WTC11 (cell line): ENCODE measurements around the gene RPL31. TPM values are rescaled to one million over a fixed set of nuclear protein-coding genes. Genes with fewer than 3 reads are reported as not detected.

Source experiments
- ATAC-seq: fragments of 200-7000 bp; cut with Tn5 transposase; 2 replicates; pipeline ENCODE4 v1.10.0; 2021; ENCODE audit warnings: mild to moderate bottlenecking, moderate library complexity
- CTCF ChIA-PET: fragments of 300-600 bp; sonication (Branson Sonifier 250); formaldehyde crosslinking; loops from one replicate; lab custom pipeline; 2021; ENCODE audit warnings: antibody characterized with exemption; lab: Charles Lee
- POLR2A ChIA-PET: fragments of 350-600 bp; sonication (Branson Sonifier 250); formaldehyde crosslinking; loops from one replicate; lab custom pipeline; 2021; ENCODE audit warnings: antibody characterized with exemption; lab: Charles Lee
- DNase-seq: peaks from one replicate; pipeline ENCODE4 v3.0.0; 2021; ENCODE audit warnings: low spot score
- H3K27ac Mint-ChIP-seq: 2 replicates; pipeline ENCODE4 v1.8.0; 2021; ENCODE audit warnings: mixed read lengths
- H3K27me3 Mint-ChIP-seq: 2 replicates; pipeline ENCODE4 v1.8.0; 2021; ENCODE audit warnings: low read depth, mild to moderate bottlenecking, moderate library complexity, mixed read lengths
- H3K36me3 Mint-ChIP-seq: 2 replicates; pipeline ENCODE4 v1.8.0; 2021; ENCODE audit warnings: mixed read lengths
- H3K4me1 Mint-ChIP-seq: 2 replicates; pipeline ENCODE4 v1.8.0; 2022; ENCODE audit warnings: mixed read lengths
- H3K4me3 Mint-ChIP-seq: 2 replicates; pipeline ENCODE4 v1.8.0; 2021; ENCODE audit warnings: mild to moderate bottlenecking, moderate library complexity, mixed read lengths
- H3K9me3 Mint-ChIP-seq: 2 replicates; pipeline ENCODE4 v1.8.0; 2021; ENCODE audit warnings: mixed read lengths
- ATF1 ChIP-seq: sonication (generic); formaldehyde crosslinking; IDR thresholded peaks from 2 replicates; pipeline ENCODE4 v1.8.1; 2023; ENCODE audit warnings: mild to moderate bottlenecking, moderate library complexity, missing genetic modification reagents
- FOXJ3 ChIP-seq: sonication (generic); formaldehyde crosslinking; IDR thresholded peaks from 2 replicates; pipeline ENCODE4 v1.9.0; 2021; ENCODE audit warnings: missing genetic modification reagents, mild to moderate bottlenecking, borderline replicate concordance
- FOXK1 ChIP-seq: sonication (generic); formaldehyde crosslinking; IDR thresholded peaks from 2 replicates; pipeline ENCODE4 v1.8.0; 2022; ENCODE audit warnings: mild to moderate bottlenecking, moderate library complexity, missing genetic modification reagents
- GRHL2 ChIP-seq: fragments of 250-450 bp; sonication (Bioruptor Pico); IDR thresholded peaks from 2 replicates; pipeline ENCODE4 v1.8.0; 2022; ENCODE audit warnings: mild to moderate bottlenecking, moderate library complexity; ENCODE audit not compliant: insufficient replicate concordance, severe bottlenecking
- JAZF1 ChIP-seq: fragments of 250-450 bp; sonication (Bioruptor Pico); IDR thresholded peaks from 2 replicates; pipeline ENCODE4 v1.9.0; 2021; ENCODE audit warnings: moderate library complexity, mild to moderate bottlenecking, inconsistent platforms
- JUN ChIP-seq: sonication (generic); formaldehyde crosslinking; IDR thresholded peaks from 2 replicates; pipeline ENCODE4 v1.8.0; 2023; ENCODE audit warnings: mild to moderate bottlenecking, missing genetic modification reagents
- NR1H2 ChIP-seq: sonication (generic); formaldehyde crosslinking; IDR thresholded peaks from 2 replicates; pipeline ENCODE4 v1.9.0; 2021; ENCODE audit warnings: mild to moderate bottlenecking, moderate library complexity, missing genetic modification reagents
- NR3C1 ChIP-seq: sonication (generic); formaldehyde crosslinking; conservative IDR thresholded peaks from 2 replicates; pipeline ENCODE4 v1.8.1; 2023; ENCODE audit warnings: low read depth, mild to moderate bottlenecking, missing genetic modification reagents
- OVOL2 ChIP-seq: fragments of 250-450 bp; sonication (Bioruptor Pico); IDR thresholded peaks from 2 replicates; pipeline ENCODE4 v1.9.0; 2021; ENCODE audit warnings: mild to moderate bottlenecking, borderline replicate concordance
- RORB ChIP-seq: fragments of 250-450 bp; sonication (Bioruptor Pico); IDR thresholded peaks from 2 replicates; pipeline ENCODE4 v1.9.0; 2021; ENCODE audit warnings: mild to moderate bottlenecking
- ZNF121 ChIP-seq: sonication (generic); formaldehyde crosslinking; IDR thresholded peaks from 2 replicates; pipeline ENCODE4 v1.8.0; 2023; ENCODE audit warnings: missing genetic modification reagents
- ZNF138 ChIP-seq: sonication (generic); formaldehyde crosslinking; conservative IDR thresholded peaks from 2 replicates; pipeline ENCODE4 v1.8.1; 2022; ENCODE audit warnings: mild to moderate bottlenecking, moderate library complexity, missing genetic modification reagents
- ZNF671 ChIP-seq: fragments of 250-450 bp; sonication (Bioruptor Pico); IDR thresholded peaks from 2 replicates; pipeline ENCODE4 v1.8.0; 2021; ENCODE audit warnings: mild to moderate bottlenecking
- total RNA-seq: library from RNA; stranded (reverse); gene quantifications from 3 replicates; pipeline ENCODE4 v1.2.3, GENCODE V29; 2021
- TF ChIP-seq, protein P1 (sequence below): sonication (generic); formaldehyde crosslinking; IDR thresholded peaks from 2 replicates; pipeline ENCODE4 v1.8.0; 2022; ENCODE audit warnings: missing genetic modification reagents
- TF ChIP-seq, protein P2 (sequence below): sonication (generic); formaldehyde crosslinking; IDR thresholded peaks from 2 replicates; pipeline ENCODE4 v1.8.0; 2023; ENCODE audit warnings: mild to moderate bottlenecking, missing genetic modification reagents
- TF ChIP-seq, protein P3 (sequence below): sonication (generic); formaldehyde crosslinking; IDR thresholded peaks from 2 replicates; pipeline ENCODE4 v1.8.1; 2022; ENCODE audit warnings: mild to moderate bottlenecking, moderate library complexity, missing genetic modification reagents
- TF ChIP-seq, protein P4 (sequence below): sonication (generic); formaldehyde crosslinking; IDR thresholded peaks from 2 replicates; pipeline ENCODE4 v1.8.1; 2023; ENCODE audit warnings: mild to moderate bottlenecking, moderate library complexity, missing genetic modification reagents
- TF ChIP-seq, protein P5 (sequence below): sonication (generic); formaldehyde crosslinking; IDR thresholded peaks from 2 replicates; pipeline ENCODE4 v1.8.1; 2022; ENCODE audit warnings: low read depth, missing genetic modification reagents, borderline replicate concordance
- TF ChIP-seq, protein P6 (sequence below): sonication (generic); formaldehyde crosslinking; conservative IDR thresholded peaks from 2 replicates; pipeline ENCODE4 v1.8.1; 2022; ENCODE audit warnings: mild to moderate bottlenecking, missing genetic modification reagents
- TF ChIP-seq, protein P7 (sequence below): sonication (generic); formaldehyde crosslinking; IDR thresholded peaks from 2 replicates; pipeline ENCODE4 v1.8.0; 2022; ENCODE audit warnings: mild to moderate bottlenecking, missing genetic modification reagents

Gene RPL31
- total RNA-seq, 1 experiment from 2014 or later: 1,590 TPM

DNA sequence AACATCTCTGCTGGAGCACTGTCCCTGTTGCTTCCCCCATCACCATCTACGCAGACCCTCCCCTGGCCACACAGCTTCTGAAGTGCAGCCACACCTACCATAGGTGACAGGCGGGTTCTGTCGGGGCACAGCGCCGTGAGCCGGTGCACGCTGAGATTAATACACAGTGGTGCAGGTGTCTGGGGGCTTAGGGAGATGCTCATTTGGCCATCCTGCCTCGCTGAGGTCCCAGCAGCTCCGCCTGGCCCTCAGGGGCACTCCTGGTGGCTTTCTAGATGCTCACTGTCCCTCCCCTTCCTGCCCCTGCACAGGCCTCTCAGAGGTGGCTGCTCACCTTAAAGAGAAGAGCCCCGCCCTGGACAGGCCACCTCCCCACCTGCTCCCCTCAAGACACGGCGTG, 18.9 kb upstream of the RPL31 start (continued):
- TF ChIP-seq, protein P1, sequence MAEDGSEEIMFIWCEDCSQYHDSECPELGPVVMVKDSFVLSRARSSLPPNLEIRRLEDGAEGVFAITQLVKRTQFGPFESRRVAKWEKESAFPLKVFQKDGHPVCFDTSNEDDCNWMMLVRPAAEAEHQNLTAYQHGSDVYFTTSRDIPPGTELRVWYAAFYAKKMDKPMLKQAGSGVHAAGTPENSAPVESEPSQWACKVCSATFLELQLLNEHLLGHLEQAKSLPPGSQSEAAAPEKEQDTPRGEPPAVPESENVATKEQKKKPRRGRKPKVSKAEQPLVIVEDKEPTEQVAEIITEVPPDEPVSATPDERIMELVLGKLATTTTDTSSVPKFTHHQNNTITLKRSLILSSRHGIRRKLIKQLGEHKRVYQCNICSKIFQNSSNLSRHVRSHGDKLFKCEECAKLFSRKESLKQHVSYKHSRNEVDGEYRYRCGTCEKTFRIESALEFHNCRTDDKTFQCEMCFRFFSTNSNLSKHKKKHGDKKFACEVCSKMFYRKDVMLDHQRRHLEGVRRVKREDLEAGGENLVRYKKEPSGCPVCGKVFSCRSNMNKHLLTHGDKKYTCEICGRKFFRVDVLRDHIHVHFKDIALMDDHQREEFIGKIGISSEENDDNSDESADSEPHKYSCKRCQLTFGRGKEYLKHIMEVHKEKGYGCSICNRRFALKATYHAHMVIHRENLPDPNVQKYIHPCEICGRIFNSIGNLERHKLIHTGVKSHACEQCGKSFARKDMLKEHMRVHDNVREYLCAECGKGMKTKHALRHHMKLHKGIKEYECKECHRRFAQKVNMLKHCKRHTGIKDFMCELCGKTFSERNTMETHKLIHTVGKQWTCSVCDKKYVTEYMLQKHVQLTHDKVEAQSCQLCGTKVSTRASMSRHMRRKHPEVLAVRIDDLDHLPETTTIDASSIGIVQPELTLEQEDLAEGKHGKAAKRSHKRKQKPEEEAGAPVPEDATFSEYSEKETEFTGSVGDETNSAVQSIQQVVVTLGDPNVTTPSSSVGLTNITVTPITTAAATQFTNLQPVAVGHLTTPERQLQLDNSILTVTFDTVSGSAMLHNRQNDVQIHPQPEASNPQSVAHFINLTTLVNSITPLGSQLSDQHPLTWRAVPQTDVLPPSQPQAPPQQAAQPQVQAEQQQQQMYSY (CRISPR knock-in tag): no peak
- TF ChIP-seq ZNF121 (CRISPR knock-in tag): no peak
- no peak for TF ChIP-seq RORB (CRISPR knock-in tag)
- TF ChIP-seq OVOL2 (CRISPR knock-in tag): no peak
- TF ChIP-seq, protein P2, sequence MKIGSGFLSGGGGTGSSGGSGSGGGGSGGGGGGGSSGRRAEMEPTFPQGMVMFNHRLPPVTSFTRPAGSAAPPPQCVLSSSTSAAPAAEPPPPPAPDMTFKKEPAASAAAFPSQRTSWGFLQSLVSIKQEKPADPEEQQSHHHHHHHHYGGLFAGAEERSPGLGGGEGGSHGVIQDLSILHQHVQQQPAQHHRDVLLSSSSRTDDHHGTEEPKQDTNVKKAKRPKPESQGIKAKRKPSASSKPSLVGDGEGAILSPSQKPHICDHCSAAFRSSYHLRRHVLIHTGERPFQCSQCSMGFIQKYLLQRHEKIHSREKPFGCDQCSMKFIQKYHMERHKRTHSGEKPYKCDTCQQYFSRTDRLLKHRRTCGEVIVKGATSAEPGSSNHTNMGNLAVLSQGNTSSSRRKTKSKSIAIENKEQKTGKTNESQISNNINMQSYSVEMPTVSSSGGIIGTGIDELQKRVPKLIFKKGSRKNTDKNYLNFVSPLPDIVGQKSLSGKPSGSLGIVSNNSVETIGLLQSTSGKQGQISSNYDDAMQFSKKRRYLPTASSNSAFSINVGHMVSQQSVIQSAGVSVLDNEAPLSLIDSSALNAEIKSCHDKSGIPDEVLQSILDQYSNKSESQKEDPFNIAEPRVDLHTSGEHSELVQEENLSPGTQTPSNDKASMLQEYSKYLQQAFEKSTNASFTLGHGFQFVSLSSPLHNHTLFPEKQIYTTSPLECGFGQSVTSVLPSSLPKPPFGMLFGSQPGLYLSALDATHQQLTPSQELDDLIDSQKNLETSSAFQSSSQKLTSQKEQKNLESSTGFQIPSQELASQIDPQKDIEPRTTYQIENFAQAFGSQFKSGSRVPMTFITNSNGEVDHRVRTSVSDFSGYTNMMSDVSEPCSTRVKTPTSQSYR: no peak

DNA sequence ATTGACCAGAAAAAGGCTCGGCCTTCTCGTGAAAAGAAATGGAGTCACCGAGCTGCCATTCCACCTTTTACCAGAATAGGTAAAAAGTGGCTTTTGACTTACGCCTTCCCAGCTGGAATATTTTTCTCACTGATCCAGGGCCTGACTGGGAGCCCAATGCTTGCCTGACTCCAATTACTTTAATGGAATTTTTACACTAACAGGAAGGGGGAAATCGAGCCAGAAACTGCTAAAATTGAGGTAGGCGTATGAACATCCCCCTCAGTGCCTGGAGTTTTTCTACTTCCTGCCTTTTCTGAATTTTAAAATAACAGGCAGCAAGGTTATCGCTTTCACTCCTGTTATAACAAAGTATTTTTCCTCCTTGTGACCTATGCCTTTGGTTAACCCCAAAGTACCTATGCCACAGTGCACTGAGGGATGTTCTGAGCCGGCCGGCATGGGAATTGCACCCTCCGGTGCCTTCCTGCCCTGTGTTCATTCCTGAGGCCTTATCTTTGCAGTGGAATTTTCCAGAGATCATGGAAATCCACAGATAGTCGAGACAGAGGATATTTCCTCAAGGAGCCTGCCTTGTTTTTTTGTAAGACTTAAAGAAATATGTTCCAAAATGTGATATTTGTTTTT, 18.3 kb upstream of the RPL31 start:
- H3K4me3 Mint-ChIP-seq: no peak overlapping the region
- TF ChIP-seq ZNF138 (CRISPR knock-in tag) (no peak), JAZF1 (CRISPR knock-in tag) (no peak), GRHL2 (CRISPR knock-in tag) (no peak), NR3C1 (CRISPR knock-in tag) (no peak), ZNF671 (CRISPR knock-in tag) (no peak), FOXK1 (CRISPR knock-in tag) (no peak), ATF1 (CRISPR knock-in tag) (no peak), JUN (no peak), NR1H2 (CRISPR knock-in tag) (no peak), FOXJ3 (CRISPR knock-in tag) (no peak)
- TF ChIP-seq, protein P3, sequence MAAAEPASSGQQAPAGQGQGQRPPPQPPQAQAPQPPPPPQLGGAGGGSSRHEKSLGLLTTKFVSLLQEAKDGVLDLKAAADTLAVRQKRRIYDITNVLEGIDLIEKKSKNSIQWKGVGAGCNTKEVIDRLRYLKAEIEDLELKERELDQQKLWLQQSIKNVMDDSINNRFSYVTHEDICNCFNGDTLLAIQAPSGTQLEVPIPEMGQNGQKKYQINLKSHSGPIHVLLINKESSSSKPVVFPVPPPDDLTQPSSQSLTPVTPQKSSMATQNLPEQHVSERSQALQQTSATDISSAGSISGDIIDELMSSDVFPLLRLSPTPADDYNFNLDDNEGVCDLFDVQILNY (CRISPR knock-in tag): no peak
- TF ChIP-seq, protein P1 (CRISPR knock-in tag): no peak
- TF ChIP-seq, protein P4, sequence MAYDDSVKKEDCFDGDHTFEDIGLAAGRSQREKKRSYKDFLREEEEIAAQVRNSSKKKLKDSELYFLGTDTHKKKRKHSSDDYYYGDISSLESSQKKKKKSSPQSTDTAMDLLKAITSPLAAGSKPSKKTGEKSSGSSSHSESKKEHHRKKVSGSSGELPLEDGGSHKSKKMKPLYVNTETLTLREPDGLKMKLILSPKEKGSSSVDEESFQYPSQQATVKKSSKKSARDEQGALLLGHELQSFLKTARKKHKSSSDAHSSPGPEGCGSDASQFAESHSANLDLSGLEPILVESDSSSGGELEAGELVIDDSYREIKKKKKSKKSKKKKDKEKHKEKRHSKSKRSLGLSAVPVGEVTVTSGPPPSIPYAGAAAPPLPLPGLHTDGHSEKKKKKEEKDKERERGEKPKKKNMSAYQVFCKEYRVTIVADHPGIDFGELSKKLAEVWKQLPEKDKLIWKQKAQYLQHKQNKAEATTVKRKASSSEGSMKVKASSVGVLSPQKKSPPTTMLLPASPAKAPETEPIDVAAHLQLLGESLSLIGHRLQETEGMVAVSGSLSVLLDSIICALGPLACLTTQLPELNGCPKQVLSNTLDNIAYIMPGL (CRISPR knock-in tag): no peak
- TF ChIP-seq, protein P5, sequence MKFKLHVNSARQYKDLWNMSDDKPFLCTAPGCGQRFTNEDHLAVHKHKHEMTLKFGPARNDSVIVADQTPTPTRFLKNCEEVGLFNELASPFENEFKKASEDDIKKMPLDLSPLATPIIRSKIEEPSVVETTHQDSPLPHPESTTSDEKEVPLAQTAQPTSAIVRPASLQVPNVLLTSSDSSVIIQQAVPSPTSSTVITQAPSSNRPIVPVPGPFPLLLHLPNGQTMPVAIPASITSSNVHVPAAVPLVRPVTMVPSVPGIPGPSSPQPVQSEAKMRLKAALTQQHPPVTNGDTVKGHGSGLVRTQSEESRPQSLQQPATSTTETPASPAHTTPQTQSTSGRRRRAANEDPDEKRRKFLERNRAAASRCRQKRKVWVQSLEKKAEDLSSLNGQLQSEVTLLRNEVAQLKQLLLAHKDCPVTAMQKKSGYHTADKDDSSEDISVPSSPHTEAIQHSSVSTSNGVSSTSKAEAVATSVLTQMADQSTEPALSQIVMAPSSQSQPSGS (CRISPR knock-in tag): no peak
- TF ChIP-seq, protein P6, sequence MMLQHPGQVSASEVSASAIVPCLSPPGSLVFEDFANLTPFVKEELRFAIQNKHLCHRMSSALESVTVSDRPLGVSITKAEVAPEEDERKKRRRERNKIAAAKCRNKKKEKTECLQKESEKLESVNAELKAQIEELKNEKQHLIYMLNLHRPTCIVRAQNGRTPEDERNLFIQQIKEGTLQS (CRISPR knock-in tag): no peak
- TF ChIP-seq, protein P7, sequence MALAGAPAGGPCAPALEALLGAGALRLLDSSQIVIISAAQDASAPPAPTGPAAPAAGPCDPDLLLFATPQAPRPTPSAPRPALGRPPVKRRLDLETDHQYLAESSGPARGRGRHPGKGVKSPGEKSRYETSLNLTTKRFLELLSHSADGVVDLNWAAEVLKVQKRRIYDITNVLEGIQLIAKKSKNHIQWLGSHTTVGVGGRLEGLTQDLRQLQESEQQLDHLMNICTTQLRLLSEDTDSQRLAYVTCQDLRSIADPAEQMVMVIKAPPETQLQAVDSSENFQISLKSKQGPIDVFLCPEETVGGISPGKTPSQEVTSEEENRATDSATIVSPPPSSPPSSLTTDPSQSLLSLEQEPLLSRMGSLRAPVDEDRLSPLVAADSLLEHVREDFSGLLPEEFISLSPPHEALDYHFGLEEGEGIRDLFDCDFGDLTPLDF (CRISPR knock-in tag): no peak

More for the DNA sequence above, 18.3 kb upstream of the RPL31 start:
- Mint-ChIP-seq H3K4me1 (peaks cover 25% of the 10 kb centered on the region), H3K9me3 (no peaks in the 10 kb centered on the region), H3K27ac (no peak overlapping the region), H3K36me3 (no peaks in the 10 kb centered on the region), H3K27me3 (no peaks in the 10 kb centered on the region)
- ATAC-seq (no peak), DNase-seq (no peak)
- ChIA-PET CTCF (interaction anchor here (1.6 to 2.1 kb wide), 4 partner anchors 29 to 389 kb away, joined by 3 to 9 read pairs (median 6); no protein-coding TSS in a partner anchor), POLR2A (no interaction called here)
